OCI-M2 (cell line): ENCODE measurements around the gene C19orf53.
A peak's percentile ranks its signal among the peaks of the same experiment; 100 is the strongest.
"Not testable (repeated sequence)": the region's sequence is repeated elsewhere in the genome, so short reads cannot be mapped to it uniquely, and the experiment has no call there.

Source experiments
- DNase-seq: peaks from one replicate; lab custom pipeline; 2025; ENCODE audit not compliant: unreplicated experiment; lab: John Stamatoyannopoulos, UW

The C19orf53 gene

GRCh38 chr19:13763265-13763664, 11.0 kb upstream of the C19orf53 start:
- no peak for DNase-seq

- peak; percentile 92 for DNase-seq
Measured at GRCh38 chr19:13764101-13764807, 10.0 kb upstream of the C19orf53 start, which contains the start of gene MRI1. MRI1 (plus strand) TSS chr19:13764522; CDS start chr19:13764589, 67 bp downstream.

GRCh38 chr19:13764821-13765394, 9.3 kb upstream of the C19orf53 start:
- no peak for DNase-seq

GRCh38 chr19:13765395-13766094, 8.7 kb upstream of the C19orf53 start:
- no peak for DNase-seq

GRCh38 chr19:13766095-13766481, 8.2 kb upstream of the C19orf53 start:
- no peak for DNase-seq

GRCh38 chr19:13768510-13768909, 5.7 kb upstream of the C19orf53 start:
- DNase-seq, result no peak

- no peak for DNase-seq
Measured at GRCh38 chr19:13770013-13770635, 4.1 kb upstream of the C19orf53 start.

GRCh38 chr19:13778398-13778797, 4.1 kb downstream of the C19orf53 start:
- DNase-seq, result no peak

- no peak for DNase-seq
Measured at GRCh38 chr19:13778847-13779246, 4.6 kb downstream of the C19orf53 start.

- not testable (repeated sequence) for DNase-seq
Measured at GRCh38 chr19:13779794-13780193, 5.5 kb downstream of the C19orf53 start.

- peak; percentile 81 for DNase-seq
Measured at GRCh38 chr19:13781547-13781946, 7.3 kb downstream of the C19orf53 start.

- no peak for DNase-seq
Measured at GRCh38 chr19:13782537-13782936, 8.3 kb downstream of the C19orf53 start.

- DNase-seq, result no peak
Measured at GRCh38 chr19:13783565-13784500, 9.6 kb downstream of the C19orf53 start.

- DNase-seq, result peak; percentile 95
Measured at GRCh38 chr19:13784731-13785452, 10.6 kb downstream of the C19orf53 start.

- DNase-seq, result no peak
Measured at GRCh38 chr19:13788991-13789390, 14.7 kb downstream of the C19orf53 start.

GRCh38 chr19:13790354-13790753, 16.1 kb downstream of the C19orf53 start:
- no peak for DNase-seq

- DNase-seq, result not testable (repeated sequence)
Measured at GRCh38 chr19:13793317-13793716, 19.1 kb downstream of the C19orf53 start.

- peak; percentile 83 for DNase-seq
Measured at GRCh38 chr19:13794398-13794756, 20.1 kb downstream of the C19orf53 start.

- peak; percentile 100 for DNase-seq
Measured at GRCh38 chr19:13794757-13795589, 20.7 kb downstream of the C19orf53 start, which contains the start of gene ZSWIM4. ZSWIM4 (plus strand) TSS chr19:13795443; CDS start chr19:13795649, 206 bp downstream.
